GM19023 (cell line): ENCODE data around the gene ASMTL.
A peak's percentile ranks its signal among the peaks of the same experiment; 100 is the strongest.
"Not testable (repeated sequence)": the region's sequence is repeated elsewhere in the genome, so short reads cannot be mapped to it uniquely, and the experiment has no call there.

Experiments
- ATAC-seq: cut with Tn5 transposase; IDR thresholded peaks from one replicate; pipeline ENCODE4 v1.9.1; 2021; ENCODE audit warnings: mild to moderate bottlenecking, moderate library complexity; ENCODE audit not compliant: unreplicated experiment

Gene ASMTL

DNA sequence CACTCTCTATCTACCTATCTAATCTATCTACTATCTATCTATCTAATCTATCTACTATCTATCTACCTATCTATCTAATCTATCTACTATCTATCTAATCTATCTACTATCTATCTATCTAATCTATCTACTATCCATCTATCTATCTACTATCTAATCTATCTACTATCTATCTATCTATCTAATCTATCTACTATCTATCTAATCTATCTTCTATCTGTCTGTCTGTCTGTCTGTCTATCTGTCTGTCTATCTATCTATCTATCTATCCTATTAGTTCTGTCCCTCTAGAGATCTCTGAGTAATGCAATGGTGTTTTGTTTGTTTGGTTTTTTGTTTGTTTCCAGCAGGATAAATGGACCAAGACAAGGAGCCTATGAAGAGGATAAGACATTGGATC is 9.4 kb upstream of the ASMTL start:
- no peak for ATAC-seq

DNA sequence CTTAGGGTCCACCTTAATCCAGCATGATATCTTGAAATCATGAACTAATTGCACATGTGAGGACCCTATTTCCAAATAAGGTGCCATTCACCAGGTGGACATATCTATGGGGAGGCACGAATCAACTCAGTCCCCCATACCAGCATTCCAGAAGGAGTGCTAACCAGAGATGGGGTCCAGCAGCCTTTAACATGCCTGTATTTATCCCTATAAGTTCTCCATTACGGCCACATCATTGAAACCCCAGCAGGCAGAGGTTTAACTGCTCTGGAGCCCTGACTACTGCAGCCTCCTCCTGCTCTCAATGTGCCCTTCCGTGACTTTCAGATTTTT is 3.2 kb upstream of the ASMTL start:
- ATAC-seq, result no peak

DNA sequence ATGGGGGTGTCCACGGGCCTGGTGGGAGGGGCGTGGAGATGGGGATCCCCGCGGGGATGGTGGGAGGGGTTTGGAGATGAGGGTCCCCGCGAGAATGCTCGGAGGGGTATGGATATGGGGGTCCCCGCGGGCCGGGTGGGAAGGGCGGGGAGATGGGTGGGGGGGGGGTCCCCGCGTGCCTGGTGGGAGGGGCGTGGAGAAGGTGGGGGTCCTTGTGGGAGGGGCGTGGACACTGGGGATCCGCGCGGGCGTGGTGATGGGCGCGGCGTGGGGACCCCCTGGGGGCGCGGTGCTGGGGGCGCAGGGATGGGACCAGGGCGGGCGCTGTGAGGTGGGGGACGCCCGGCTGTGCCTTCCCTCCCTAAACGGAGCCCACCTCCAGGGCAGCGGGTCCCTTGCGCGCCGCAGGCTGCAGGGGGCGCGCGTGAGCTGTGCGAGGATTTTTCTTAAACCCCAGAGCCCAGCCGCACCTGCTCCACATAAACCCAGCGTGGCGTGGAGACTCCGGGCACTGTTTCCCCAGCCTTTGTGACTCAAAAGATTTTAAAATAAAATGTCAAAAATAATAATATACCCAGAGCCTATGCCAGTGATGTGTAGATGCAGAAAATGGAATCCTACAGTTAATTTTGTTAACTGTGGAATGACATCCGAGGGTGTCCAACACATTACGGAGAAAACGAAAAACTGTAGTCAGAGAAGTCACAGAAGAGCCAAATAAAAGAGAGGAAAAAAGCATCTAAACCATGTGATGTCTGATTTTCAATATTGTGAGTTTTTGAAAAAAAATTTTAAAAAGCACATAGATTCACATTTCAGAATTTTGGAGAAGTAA is 1.5 kb upstream of the ASMTL start:
- peak; percentile 45 for ATAC-seq

DNA sequence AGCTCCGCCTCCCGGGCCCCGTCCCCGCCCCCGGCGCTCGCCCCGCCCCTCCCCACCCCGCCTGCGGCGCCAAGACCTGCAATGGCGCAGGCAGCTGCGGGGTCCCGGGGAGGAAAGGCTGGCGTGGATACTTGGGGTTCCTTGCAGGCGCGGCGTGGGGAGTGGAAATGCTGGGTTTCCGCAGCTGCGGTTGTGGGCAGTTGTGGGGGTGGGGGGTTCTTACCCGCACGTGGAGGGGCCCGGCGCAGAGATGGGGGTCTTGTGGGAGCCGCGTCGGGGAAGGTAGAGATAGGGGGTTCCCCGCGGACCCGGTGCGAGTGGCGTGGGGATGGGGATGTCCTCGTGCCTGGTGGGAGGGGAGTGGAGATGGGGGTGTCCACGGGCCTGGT is 680 bp upstream of the ASMTL start:
- ATAC-seq, result peak; percentile 44

DNA sequence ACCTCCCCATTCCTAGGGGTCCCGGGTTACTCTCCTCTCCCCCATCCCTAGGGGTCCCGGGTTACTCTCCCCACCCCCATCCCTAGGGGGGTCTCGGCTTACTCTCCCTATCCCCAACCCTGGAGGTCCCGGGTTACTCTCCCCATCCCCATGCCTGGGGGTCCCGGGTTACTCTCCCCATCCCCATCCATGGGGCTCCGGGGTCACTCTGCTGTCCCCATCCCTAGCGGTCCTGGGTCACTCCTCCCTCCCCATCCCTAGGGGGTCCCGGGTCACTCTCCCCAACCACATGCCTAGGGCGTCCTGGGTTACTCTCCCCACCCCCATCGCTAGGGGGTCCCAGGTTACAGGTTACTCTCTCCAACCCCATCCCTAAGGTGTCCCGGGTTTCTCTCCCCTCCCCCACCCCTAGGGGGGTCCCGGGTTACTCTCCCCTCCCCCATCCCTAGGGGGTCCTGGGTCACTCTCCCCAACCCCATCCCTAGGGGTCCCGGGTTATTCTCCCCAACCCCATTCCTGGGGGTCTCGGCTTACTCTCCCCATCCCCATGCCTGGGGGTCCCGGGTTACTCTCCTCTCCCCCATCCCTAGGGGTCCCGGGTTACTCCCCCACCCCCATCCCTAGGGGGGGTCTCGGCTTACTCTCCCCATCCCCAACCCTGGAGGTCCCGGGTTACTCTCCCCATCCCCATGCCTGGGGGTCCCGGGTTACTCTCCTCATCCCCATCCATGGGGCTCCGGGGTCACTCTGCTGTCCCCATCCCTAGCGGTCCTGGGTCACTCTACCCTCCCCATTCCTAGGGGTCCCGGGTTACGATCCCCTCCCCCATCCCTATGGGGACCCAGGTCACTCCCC is 821 bp downstream of the ASMTL start:
- no peak for ATAC-seq

DNA sequence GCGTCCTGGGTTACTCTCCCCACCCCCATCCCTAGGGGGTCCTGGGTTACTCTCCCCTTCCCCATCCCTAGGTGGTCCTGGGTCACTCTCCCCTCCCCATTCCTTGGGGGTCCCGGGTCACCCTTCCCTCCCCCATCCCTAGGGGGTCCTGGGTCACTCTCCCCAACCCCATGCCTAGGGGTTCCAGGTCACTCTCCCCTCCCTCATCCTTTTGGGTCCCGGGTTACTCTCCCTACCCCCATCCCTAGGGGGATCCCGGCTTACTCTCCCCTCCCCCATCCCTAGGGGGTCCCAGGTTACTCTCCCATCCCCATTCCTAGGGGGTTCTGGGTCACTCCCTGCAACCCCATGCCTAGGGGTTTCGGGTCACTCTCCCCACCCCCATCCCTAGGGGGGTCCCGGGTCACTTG is 1.5 kb downstream of the ASMTL start:
- no peak for ATAC-seq

DNA sequence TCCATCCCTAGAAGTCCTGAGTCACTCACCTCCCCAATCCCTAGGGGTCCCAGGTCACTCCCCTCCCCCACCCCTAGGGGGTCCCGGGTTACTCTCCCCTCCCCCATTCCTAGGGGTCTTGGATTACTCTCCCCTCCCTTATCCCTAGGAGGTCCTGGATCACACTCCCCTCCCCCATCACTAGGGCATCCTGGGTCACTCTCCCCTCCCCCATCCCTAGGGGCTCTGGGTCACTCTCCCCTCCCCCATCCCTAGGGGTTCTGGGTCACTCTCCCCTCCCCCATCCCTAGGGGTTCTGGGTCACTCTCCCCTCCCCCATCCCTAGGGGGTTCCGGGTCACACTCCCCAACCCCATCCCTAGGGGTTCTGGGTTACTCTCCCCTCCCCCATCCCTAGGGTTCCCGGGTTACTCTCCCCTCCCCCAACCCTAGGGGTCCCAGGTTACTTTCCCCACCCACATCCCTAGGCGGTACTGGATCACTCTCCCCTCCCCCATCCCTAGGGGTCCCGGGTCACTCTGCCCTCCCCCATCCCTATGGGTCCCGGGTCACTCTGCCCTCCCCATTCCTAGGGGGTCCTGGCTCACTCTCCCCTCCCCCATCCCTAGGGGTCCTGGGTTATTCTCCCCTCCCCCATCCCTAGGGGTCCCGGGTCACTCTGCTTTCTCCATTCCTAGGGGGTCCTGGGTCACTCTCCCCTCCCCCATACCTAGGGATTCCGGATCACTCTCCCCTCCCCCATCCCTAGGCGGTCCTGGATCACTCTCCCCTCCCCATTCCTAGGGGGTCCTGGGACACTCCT is 2.1 kb downstream of the ASMTL start:
- no peak for ATAC-seq

DNA sequence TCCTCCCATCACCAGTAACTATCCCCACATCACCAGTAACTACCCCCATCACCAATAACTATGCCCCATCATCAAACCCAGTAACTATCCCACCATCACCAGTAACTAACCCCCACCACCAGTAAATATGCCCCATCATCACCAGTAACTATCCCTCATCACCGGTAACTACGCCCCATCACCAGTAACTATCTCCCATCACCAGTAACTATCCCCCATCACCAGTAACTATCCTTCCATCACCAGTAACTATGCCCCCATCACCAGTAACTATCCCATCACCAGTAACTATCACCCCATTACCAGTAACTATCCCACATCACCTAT is 2.9 kb downstream of the ASMTL start:
- ATAC-seq, result no peak

DNA sequence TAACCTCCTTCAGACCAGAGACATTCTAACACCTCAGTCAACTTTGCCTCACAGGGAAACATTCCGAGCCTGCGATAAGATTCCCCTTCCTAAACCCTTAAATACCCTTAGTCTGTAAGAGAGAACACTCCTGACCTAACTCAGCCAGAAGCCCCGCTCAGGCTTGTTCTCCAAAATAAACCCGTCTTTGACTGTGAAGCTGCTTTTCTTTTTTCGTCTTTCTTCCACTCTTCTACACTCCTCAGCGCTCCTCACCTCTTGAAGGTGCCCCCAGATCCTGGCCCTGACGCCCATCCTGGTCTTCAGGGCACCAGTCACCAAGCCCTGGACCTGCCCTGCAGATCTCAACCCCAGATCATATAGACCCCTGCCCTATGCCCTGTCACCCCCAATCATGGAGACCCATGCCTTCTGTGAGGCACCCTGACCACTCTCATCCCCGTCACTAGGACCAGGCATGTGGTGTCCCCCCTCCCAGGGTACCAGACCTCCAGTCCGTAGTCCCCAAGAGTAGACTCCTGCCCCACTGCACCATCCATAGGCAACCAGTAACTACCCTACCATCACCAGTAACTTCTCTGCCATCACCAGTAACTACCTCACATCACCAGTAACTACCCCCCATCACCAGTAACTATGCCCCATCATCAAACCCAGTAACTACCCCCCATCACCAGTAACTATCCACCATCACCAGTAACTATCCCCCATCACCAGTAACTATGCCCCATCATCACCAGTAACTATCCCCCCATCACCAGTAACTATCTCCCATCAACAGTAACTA is 3.5 kb downstream of the ASMTL start:
- ATAC-seq, result no peak

DNA sequence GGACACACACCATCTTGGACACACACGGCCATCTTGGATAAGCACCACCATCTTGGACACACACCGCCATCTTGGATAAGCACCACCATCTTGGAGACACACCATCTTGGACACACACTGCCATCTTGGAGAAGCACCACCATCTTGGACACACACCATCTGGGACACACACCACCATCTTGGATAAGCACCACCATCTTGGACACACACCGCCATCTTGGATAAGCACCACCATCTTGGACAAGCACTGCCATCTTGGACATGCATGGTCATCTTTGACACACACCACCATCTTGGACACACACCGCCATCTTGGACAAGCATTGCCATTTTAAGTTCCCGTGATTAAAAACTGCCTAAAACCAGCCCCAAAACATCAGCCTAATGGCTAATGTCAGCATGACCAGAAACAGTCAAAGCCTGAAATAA is 4.1 kb downstream of the ASMTL start:
- not testable (repeated sequence) for ATAC-seq

DNA sequence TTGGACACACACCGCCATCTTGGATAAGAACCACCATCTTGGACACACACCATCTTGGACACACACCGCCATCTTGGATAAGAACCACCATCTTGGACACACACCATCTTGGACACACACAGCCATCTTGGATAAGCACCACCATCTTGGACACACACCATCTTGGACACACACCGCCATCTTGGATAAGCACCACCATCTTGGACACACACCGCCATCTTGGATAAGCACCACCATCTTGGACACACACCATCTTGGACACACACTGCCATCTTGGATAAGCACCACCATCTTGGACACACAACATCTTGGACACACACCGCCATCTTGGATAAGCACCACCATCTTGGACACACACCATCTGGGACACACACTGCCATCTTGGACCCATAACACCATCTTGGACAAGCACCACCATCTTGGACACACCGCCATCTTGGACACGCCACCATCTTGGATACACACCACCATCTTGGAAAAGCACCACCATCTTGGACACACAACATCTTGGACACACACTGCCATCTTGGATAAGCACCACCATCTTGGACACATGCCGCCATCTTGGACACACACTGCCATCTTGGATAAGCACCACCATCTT is 4.6 kb downstream of the ASMTL start:
- ATAC-seq, result not testable (repeated sequence)

DNA sequence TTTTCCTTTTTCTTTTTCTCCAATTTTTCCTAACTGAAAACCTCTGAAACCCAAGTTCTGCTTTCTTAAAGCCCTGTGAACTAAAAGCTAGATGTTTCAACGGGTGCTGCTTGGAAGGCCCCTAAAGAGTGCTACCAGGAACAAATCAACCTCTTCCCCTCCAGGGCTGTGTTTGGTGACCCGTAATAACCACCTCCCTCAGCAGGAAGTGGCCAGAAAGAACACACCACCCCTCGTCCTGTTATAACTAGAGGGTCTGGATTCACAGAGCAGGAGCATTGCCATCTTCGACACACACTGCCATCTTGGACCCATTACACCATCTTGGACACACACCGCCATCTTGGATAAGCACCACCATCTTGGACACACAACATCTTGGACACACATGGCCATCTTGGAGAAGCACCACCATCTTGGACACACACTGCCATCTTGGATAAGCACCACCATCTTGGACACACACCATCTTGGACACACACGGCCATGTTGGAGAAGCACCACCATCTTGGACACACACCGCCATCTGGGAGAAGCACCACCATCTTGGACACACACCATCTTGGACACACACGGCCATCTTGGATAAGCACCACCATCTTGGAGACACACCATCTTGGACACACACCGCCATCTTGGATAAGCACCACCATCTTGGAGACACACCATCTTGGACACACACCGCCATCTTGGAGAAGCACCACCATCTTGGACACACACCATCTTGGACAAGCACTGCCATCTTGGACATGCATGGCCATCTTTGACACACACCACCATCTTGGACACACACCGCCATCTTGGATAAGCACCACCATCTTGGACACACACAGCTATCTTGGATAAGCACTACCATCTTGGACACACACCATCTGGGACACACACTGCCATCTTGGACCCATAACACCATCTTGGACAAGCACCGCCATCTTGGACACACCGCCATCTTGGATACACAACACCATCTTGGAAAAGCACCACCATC is 5.4 kb downstream of the ASMTL start:
- not testable (repeated sequence) for ATAC-seq

DNA sequence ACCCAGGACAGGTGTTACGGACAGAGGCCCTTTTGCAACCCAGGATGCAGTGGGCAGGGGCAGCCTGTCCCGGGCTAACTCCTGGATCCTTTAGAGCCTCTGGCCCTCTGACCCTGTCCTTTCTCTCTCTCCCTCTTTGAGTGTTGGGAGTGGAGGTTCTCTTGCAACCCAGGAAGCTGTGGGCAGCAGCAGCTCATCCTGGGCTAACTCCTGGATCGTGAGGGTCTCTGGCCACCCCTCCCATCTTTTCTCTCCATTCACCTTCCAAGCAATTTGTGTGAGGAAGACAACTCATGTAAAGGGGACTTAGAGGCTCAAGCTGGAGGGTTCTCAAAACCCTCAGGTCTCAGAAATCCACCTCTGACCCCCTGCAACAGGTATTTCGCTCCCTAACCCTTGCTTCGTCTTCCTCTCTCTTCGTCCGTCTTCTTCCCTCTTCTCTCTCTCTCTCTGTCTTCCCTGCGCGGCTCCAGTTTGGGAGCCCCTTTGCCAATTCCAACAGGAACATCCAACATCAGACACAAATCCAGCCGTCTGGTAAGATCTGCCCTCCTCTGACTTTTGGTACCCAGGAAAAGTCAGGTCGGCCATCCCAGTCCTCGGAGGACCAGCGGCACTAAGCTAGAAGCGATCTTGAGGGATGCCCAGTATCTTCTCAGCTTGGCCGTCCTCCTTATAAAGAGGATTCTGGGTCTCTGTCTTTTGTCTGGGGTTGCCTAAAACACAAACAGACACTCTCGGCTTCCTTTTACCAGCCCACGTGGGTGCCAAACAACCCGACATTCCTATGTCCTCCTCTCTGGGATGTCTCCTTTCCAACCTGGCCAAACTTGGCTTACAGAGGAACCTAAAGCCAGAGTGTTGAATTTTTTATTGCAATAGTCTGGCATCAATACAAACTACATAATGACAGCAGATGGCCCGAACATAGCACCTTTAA is 7.9 kb downstream of the ASMTL start:
- ATAC-seq, result no peak

DNA sequence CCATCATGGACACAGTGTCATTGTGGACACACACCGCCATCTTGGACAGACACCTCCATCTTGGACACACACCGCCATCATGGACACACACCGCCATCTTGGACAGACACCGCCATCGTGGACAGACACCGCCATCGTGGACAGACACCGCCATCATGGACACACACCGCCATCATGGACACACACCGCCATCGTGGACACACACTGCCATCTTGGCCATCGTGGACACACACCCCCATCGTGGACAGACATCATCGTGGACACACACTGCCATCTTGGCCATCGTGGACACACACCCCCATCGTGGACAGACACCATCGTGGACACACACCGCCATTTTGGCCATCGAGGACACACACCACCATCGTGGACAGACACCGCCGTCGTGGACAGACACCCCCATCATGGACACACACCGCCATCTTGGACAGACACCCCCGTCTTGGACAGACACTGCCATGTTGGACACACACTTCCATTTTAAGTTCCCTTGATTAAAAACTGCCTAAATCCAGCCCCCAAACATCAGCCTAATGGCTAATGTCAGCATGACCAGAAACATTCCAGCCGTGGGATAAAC is 9.1 kb downstream of the ASMTL start:
- no peak for ATAC-seq

DNA sequence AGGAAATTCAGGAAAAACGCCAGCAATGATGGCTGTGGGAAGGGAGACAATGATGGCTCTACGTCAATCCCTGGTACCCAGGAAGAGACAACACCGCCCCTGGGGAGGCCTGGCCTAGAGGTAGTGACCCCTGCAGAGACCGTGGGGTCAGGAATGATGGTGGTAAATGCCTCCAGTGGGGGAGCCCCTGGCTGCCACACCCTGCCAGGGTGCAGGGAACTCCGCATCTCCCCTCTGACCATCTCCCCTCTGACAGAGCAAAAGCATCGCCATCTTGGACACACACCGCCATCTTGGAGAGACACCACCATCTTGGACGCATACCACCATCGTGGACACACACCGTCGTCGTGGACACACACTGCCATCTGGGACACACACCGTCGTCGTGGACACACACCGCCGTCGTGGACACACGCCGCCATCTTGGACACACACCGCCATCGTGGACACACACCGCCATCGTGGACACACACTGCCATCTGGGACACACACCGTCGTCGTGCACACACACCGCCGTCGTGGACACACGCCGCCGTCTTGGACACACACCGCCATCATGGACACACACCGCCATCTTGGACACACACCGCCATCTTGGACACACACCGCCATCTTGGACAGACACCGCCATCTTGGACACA is 9.9 kb downstream of the ASMTL start:
- no peak for ATAC-seq

DNA sequence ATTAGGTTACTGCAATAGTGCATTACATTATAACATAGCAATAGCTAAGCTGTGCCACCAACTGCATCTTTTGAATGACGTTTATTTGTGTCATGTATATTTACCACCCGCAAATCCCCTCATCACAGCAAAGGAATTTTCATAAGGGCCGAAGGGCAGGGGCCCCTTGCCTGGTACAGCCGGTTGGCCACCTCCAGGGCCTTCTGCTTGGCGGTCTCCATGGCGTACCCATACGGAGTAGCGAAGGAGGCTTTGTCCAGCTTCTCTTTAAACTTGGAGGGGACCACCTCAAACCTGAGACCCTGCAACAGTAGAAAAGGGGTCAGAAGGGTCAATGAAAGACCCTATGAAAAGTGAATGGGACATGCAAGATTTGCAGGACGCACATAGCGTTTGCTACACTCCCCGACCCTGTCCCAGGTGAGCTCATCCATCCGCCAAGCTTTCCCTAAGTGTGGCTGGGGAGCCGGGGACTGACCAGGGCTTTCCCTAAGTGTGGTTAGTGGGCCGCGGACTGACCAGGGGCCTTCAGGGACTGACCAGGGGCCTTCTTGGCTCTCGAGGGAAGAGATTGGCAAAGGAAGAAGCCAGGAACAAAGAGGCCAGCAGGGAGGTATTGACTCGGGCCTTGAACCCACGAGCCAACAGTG is 10.6 kb downstream of the ASMTL start:
- ATAC-seq, result no peak

DNA sequence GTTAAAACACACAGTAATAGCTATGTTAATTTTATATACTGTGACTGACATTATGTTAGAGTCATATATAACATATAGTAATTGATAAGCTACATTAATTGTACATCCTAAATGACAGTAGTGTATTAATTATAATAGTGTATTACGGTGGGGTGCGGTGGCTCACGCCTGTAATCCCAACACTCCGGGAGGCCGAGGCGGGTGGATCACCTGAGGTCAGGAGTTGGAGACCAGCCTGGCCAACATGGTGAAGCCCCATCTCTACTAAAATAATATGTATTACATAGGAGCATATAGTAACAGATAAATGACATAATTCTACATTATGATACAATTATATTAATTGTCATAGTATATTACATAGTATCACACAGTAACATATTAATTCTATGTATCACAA is 12.2 kb downstream of the ASMTL start:
- ATAC-seq, result no peak
